Putamen (tissue), 1 donor: ENCODE data around the gene CCNY.
"Not testable (repeated sequence)": the region's sequence is repeated elsewhere in the genome, so short reads cannot be mapped to it uniquely, and the experiment has no call there.

ENCODE experiments used
- DNase-seq: peaks from one replicate; pipeline ENCODE4 v3.0.0-alpha.2; 2016; ENCODE audit warnings: low spot score

The CCNY gene

GRCh38 chr10:35406003-35406630 lies 69.8 kb downstream of the CCNY start:
- not testable (repeated sequence) for DNase-seq

- DNase-seq, result not testable (repeated sequence)
Observed at GRCh38 chr10:35407696-35408095, 71.4 kb downstream of the CCNY start.

GRCh38 chr10:35409094-35409582 lies 72.8 kb downstream of the CCNY start:
- DNase-seq, result peak; percentile 74

- no peak for DNase-seq
Observed at GRCh38 chr10:35409808-35410207, 73.5 kb downstream of the CCNY start.

- DNase-seq, result no peak
Observed at GRCh38 chr10:35412003-35412723, 75.9 kb downstream of the CCNY start.

GRCh38 chr10:35412900-35413491 lies 76.7 kb downstream of the CCNY start:
- no peak for DNase-seq

- peak; percentile 76 for DNase-seq
Observed at GRCh38 chr10:35413985-35414861, 77.9 kb downstream of the CCNY start.

- DNase-seq, result no peak
Observed at GRCh38 chr10:35415505-35415904, 79.2 kb downstream of the CCNY start.

- no peak for DNase-seq
Observed at GRCh38 chr10:35416619-35417312, 80.5 kb downstream of the CCNY start.

GRCh38 chr10:35417313-35417625 lies 81.0 kb downstream of the CCNY start:
- no peak for DNase-seq

GRCh38 chr10:35417795-35418194 lies 81.5 kb downstream of the CCNY start:
- DNase-seq, result no peak

GRCh38 chr10:35418580-35418979 lies 82.3 kb downstream of the CCNY start:
- not testable (repeated sequence) for DNase-seq

- DNase-seq, result no peak
Observed at GRCh38 chr10:35420044-35420443, 83.7 kb downstream of the CCNY start.

GRCh38 chr10:35420827-35421552 lies 84.7 kb downstream of the CCNY start:
- DNase-seq, result no peak

GRCh38 chr10:35421553-35422178 lies 85.4 kb downstream of the CCNY start:
- no peak for DNase-seq

- DNase-seq, result no peak
Observed at GRCh38 chr10:35422228-35422627, 85.9 kb downstream of the CCNY start.

GRCh38 chr10:35423505-35424306 lies 87.4 kb downstream of the CCNY start:
- DNase-seq, result no peak

GRCh38 chr10:35424680-35425285 lies 88.5 kb downstream of the CCNY start:
- no peak for DNase-seq

- no peak for DNase-seq
Observed at GRCh38 chr10:35425595-35425994, 89.3 kb downstream of the CCNY start.
